ENCODE data around the gene BRD3OS. TPM values are rescaled to one million over a fixed set of nuclear protein-coding genes. Genes with fewer than 3 reads are reported as not detected.

Gene BRD3OS
- total RNA-seq, 1 donor from 2014 or later, result 14.5 TPM

DNA sequence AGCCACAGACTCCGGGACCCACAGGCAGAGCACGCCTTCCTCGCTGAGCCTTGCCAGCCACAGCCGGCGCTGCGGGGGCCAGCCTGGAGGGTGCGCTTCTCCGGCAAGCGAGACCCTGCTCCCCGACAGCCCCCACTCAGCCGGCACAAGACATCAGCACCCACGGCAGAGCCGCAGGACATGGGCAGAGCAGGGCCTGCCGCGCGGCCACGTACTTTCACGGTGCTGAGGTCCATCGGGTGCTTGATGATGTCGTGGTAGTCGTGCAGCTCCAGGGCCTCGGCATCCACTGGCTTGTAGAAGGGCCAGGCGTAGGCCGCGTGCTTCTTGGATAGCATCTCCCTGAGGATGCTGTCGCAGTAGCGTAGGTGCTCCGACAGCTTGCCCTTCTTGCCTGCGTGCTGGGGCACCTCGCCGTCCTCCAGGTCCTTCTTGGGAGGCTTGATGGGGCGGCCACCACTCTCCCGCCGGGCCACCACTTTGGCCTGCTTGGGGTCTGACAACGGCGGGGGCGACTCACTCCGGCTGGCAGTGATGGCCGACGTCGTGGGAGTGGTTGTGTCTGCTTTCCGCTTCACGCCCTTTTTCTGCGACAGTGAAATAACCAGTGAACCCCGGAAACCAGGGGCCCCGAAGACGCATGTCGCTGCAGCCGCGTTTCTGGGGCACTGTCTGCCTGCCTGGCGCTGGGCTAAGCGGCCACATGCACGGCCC is 22.7 kb downstream of the BRD3OS start:
- H3K9me3 Mint-ChIP-seq, result no peaks in the 10 kb centered on the region
- no peaks in the 10 kb centered on the region for H3K27me3 Mint-ChIP-seq (ENCODE audit: insufficient read depth)
- intact Hi-C loops (cut with micrococcal nuclease), result no loop called here
- no peak overlapping the region for H3K4me3 Mint-ChIP-seq
- H3K36me3 Mint-ChIP-seq (ENCODE audit: low read depth), result no peaks in the 10 kb centered on the region
- H3K4me1 Mint-ChIP-seq (ENCODE audit: low read depth), result no peaks in the 10 kb centered on the region
- DNase-seq (ENCODE audit: low spot score), result no peak
- H3K27ac Mint-ChIP-seq, result no peak overlapping the region

DNA sequence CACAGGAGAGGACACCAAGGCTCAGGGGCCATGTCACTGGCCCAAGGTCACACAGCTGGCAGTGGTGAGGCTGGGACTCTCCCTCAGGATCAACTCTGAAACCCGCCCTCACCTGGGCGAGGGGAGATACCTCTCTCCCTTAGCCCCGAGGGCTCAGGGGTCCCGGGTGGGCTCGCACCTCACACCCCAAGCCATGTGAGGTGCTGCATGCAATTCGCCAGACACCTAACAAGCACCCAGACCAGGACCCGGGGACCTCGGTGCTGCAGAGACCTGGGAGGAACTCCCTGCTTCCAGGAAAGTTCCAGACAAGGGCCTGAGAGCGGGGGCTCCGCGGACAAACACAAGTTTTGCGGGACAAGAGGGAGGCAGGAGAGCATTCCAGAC is 23.3 kb downstream of the BRD3OS start:
- H3K4me1 Mint-ChIP-seq (ENCODE audit: low read depth), result no peaks in the 10 kb centered on the region
- intact Hi-C loops (cut with micrococcal nuclease), result no loop called here
- no peak overlapping the region for H3K27ac Mint-ChIP-seq

DNA sequence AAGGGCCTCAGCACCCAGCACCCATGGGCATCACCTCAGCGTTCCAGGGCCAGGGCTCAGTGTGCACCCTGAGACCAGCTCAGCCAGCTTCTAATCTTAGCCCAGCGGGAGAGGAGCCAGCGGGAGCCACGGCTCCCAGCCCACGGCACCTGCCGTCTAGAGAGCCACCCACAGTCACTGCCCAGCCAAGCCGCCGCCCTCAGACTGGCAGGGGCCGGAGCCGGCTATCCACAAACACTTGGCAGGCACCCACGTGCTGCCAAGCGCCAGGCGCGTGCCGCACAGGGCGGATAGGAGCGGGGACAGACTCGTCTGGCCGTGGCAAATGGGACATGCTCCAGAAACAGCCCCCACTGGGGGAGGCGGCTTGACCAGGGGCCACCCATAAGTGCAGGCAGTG is 24.0 kb downstream of the BRD3OS start:
- H3K4me3 Mint-ChIP-seq, result no peak overlapping the region
- no peaks in the 10 kb centered on the region for H3K9me3 Mint-ChIP-seq
- H3K27me3 Mint-ChIP-seq (ENCODE audit: insufficient read depth), result no peaks in the 10 kb centered on the region
- no peaks in the 10 kb centered on the region for H3K4me1 Mint-ChIP-seq (ENCODE audit: low read depth)
- DNase-seq (ENCODE audit: low spot score), result no peak
- no peaks in the 10 kb centered on the region for H3K36me3 Mint-ChIP-seq (ENCODE audit: low read depth)
- H3K27ac Mint-ChIP-seq, result no peak overlapping the region
- intact Hi-C loops (cut with micrococcal nuclease), result no loop called here

More for the DNA sequence above, 23.3 kb downstream of the BRD3OS start:
- DNase-seq (ENCODE audit: low spot score), result no peak
- Mint-ChIP-seq H3K9me3 (no peaks in the 10 kb centered on the region), H3K36me3 (ENCODE audit: low read depth) (no peaks in the 10 kb centered on the region), H3K4me3 (no peak overlapping the region), H3K27me3 (ENCODE audit: insufficient read depth) (no peaks in the 10 kb centered on the region)

DNA sequence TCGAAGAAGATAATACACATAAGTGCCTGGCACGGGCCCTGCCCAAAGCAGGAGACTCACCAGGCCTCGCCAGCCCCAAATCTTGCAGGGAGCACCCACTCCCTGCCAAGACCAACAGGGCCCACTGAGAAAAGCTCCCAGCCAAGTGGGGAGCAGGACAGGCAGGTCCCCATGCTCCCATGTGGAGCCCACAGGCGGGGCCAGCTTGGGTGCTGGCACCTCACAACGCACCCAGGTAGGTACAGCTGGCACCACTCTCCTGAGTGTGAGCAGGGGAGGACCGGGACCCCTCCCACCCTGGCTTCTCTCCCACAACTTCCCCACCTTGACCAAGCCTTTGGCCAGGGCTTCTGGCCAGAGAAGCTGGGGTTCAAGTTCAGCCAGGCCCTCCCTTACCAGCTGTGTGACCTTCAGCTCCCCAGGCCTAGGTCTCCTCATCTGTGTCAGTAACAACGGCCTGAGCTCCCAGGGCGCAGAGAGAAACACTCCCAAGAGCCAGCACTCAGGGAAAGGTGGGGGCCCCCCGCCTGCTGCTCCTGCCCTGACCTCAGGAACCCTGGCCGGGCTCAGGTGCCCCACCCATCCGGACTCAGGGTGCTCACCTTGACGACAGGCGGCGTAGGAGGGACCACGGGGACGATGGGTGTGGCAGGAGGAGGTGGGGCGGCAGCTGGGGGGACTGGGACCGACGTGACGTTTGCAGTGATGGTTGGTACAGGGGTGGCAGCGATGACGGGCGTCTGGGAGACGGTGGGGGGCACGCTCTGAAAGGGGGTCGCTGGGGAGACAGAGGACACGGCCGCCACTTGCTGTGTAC is 24.7 kb downstream of the BRD3OS start:
- Mint-ChIP-seq H3K27ac (no peak overlapping the region), H3K36me3 (ENCODE audit: low read depth) (no peaks in the 10 kb centered on the region), H3K4me3 (no peak overlapping the region), H3K27me3 (ENCODE audit: insufficient read depth) (no peaks in the 10 kb centered on the region), H3K4me1 (ENCODE audit: low read depth) (no peaks in the 10 kb centered on the region), H3K9me3 (no peaks in the 10 kb centered on the region)
- no peak for DNase-seq (ENCODE audit: low spot score)
- intact Hi-C loops (cut with micrococcal nuclease), result no loop called here

DNA sequence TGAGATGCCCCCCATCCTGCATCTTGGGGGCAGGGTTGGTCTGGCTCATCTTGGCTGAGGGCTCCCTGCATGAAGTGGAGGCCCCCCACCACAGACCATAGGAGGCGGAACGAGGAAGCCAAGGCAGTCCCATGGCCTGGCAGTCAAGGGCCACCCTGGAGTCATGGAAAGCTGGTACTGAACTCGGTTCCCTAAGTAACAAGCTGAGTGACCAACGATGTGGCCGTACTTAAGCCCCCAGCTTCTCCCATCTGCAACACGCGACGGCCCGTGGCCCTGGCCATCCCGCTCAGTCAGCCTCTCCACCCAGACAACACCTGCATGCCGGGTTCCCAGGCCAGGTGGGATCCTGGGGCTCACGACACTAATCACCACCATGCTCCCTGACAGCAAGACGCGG is 25.4 kb downstream of the BRD3OS start:
- no peak for DNase-seq (ENCODE audit: low spot score)
- H3K9me3 Mint-ChIP-seq, result no peaks in the 10 kb centered on the region
- no peak overlapping the region for H3K27ac Mint-ChIP-seq
- H3K4me3 Mint-ChIP-seq, result no peak overlapping the region
- no peaks in the 10 kb centered on the region for H3K36me3 Mint-ChIP-seq (ENCODE audit: low read depth)
- intact Hi-C loops (cut with micrococcal nuclease), result no loop called here
- no peaks in the 10 kb centered on the region for H3K27me3 Mint-ChIP-seq (ENCODE audit: insufficient read depth)
- no peaks in the 10 kb centered on the region for H3K4me1 Mint-ChIP-seq (ENCODE audit: low read depth)

DNA sequence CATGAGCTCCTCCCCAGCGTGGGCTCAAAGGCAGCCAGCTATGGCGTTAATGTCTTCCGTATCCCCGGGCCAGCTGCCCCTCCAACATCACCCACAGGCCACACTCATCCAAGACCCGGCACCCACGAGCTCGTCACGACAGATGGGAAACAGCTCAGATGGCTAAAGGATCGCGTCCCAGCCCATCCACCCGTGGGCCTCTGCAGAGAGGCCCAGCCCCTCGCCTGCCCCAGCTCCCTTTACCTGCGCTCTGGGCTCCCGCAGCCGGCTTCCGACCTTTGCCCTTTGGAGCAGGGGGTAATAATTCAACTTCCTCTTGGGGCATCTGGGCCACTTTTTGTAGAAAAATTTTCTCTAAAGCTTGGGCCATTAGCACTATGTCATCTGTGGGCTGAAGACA is 26.0 kb downstream of the BRD3OS start:
- no peak overlapping the region for H3K27ac Mint-ChIP-seq
- no peaks in the 10 kb centered on the region for H3K36me3 Mint-ChIP-seq (ENCODE audit: low read depth)
- no peak for DNase-seq (ENCODE audit: low spot score)
- H3K4me3 Mint-ChIP-seq, result no peak overlapping the region
- H3K9me3 Mint-ChIP-seq, result no peaks in the 10 kb centered on the region
- intact Hi-C loops (cut with micrococcal nuclease), result no loop called here
- H3K4me1 Mint-ChIP-seq (ENCODE audit: low read depth), result no peaks in the 10 kb centered on the region
- no peaks in the 10 kb centered on the region for H3K27me3 Mint-ChIP-seq (ENCODE audit: insufficient read depth)

DNA sequence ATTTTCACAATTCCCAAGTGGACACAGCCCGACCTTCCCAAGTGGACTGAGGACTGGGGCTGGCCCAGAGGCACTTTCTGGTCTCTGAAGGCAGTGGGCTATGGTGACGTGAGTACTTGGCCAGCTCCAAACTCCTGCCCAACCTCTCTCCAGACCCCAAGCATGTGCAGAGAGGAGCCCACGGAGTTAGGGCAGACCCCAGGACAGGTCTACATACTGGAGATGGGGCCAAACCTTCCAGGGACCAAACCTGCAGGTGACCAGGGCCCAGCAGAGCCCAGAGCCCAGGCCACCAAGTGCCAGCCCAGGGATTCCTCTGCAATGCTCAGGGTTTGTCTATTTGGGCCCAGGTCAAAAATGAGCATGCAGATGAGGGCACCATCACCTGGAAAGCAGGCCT is 27.2 kb downstream of the BRD3OS start:
- DNase-seq (ENCODE audit: low spot score), result no peak
- Mint-ChIP-seq H3K27ac (no peak overlapping the region), H3K36me3 (ENCODE audit: low read depth) (no peaks in the 10 kb centered on the region), H3K27me3 (ENCODE audit: insufficient read depth) (no peaks in the 10 kb centered on the region), H3K4me1 (ENCODE audit: low read depth) (no peaks in the 10 kb centered on the region), H3K9me3 (no peaks in the 10 kb centered on the region), H3K4me3 (no peak overlapping the region)
- intact Hi-C loops (cut with micrococcal nuclease), result no loop called here

DNA sequence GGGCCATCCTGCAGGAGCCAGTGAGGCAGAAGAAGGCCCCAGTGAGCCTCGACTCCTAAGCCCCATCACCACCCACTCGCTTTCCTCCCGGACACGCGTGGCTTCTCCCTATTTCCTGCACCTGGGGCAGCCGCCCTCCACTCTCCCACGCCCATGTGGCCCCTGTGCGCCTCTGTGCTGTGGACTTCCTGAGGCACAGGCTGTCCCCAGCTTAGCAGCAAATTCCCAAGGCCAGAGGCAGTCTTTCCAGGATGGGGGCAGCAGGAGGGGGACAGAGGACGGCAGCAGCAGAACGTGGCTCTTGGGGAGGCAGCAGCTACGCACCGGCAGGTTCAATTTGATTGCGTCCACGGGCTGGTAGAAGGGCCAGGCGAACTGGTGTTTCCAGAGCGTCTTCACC is 27.7 kb downstream of the BRD3OS start:
- H3K27me3 Mint-ChIP-seq (ENCODE audit: insufficient read depth), result no peaks in the 10 kb centered on the region
- H3K4me1 Mint-ChIP-seq (ENCODE audit: low read depth), result no peaks in the 10 kb centered on the region
- no peak overlapping the region for H3K27ac Mint-ChIP-seq
- no peak for DNase-seq (ENCODE audit: low spot score)
- H3K36me3 Mint-ChIP-seq (ENCODE audit: low read depth), result no peaks in the 10 kb centered on the region
- H3K4me3 Mint-ChIP-seq, result no peak overlapping the region
- no peaks in the 10 kb centered on the region for H3K9me3 Mint-ChIP-seq
- intact Hi-C loops (cut with micrococcal nuclease), result no loop called here

DNA sequence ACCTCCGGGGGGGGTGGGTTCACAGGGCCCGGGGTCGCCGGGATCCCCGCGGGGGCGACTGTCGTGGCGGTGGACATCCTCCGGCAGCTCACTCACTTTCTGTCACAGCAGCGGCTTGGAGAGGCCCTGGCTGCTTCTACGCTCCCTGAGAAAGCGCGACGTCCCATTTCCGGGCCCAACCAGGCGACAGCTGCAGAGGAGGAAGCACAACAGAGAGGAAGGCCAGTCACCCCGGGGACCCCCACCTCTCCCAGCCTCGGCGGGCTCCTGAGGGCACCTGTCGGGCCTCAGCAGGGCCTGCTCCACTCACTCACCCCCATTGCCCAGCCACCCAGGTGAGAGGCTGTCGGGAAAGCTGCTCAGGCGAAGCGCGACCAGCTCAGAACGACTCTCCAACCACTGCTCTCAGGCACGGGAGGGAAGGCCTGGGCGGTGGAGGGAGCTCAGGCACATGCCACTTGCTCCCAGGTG is 28.2 kb downstream of the BRD3OS start:
- H3K4me1 Mint-ChIP-seq (ENCODE audit: low read depth), result no peaks in the 10 kb centered on the region
- H3K27ac Mint-ChIP-seq, result no peak overlapping the region
- DNase-seq (ENCODE audit: low spot score), result no peak
- H3K9me3 Mint-ChIP-seq, result no peaks in the 10 kb centered on the region
- no peaks in the 10 kb centered on the region for H3K36me3 Mint-ChIP-seq (ENCODE audit: low read depth)
- H3K4me3 Mint-ChIP-seq, result no peak overlapping the region
- H3K27me3 Mint-ChIP-seq (ENCODE audit: insufficient read depth), result no peaks in the 10 kb centered on the region
- intact Hi-C loops (cut with micrococcal nuclease), result no loop called here

DNA sequence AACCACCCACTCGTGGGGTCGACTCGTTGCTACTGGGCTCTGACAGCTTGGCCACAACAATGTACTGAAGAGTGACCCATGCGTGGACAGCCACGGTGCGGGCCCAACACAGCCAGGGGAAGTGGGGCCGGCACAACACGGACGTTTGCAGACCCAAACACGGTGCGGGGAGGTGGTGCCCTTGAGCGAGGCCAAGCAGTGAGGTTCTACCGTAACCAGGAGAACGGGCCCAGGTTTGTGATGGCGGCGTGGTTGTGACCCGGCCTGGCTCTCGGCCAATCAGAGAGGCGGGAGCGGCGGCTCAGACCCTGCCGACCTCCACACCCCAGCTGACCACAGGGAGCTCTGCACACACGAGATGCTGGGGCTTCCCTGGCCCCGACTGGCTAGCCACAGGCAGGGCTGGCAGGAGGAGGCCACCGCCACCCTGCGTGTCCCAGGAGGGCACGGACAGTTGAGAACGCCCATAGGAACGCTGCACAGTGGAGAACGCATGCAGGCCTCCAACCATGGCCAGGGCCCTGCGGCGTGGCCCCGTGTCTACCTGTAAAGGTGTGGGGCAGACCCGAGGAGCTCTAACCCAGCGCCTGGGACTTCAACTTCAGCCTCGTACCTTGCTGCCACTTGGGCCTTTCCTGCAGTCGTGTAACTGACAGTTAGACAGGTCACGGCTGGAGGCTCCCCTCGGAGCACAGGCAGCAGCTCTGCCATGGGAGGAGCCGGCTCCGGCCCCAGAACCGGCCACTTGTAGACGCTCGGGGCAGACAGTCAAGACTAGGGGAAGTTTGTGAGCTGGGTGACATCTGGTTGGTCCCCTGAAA is 28.9 kb downstream of the BRD3OS start:
- Mint-ChIP-seq H3K27me3 (ENCODE audit: insufficient read depth) (no peaks in the 10 kb centered on the region), H3K4me1 (ENCODE audit: low read depth) (no peaks in the 10 kb centered on the region), H3K36me3 (ENCODE audit: low read depth) (no peaks in the 10 kb centered on the region), H3K9me3 (no peaks in the 10 kb centered on the region), H3K27ac (no peak overlapping the region), H3K4me3 (no peak overlapping the region)
- intact Hi-C loops (cut with micrococcal nuclease), result no loop called here
- no peak for DNase-seq (ENCODE audit: low spot score)

DNA sequence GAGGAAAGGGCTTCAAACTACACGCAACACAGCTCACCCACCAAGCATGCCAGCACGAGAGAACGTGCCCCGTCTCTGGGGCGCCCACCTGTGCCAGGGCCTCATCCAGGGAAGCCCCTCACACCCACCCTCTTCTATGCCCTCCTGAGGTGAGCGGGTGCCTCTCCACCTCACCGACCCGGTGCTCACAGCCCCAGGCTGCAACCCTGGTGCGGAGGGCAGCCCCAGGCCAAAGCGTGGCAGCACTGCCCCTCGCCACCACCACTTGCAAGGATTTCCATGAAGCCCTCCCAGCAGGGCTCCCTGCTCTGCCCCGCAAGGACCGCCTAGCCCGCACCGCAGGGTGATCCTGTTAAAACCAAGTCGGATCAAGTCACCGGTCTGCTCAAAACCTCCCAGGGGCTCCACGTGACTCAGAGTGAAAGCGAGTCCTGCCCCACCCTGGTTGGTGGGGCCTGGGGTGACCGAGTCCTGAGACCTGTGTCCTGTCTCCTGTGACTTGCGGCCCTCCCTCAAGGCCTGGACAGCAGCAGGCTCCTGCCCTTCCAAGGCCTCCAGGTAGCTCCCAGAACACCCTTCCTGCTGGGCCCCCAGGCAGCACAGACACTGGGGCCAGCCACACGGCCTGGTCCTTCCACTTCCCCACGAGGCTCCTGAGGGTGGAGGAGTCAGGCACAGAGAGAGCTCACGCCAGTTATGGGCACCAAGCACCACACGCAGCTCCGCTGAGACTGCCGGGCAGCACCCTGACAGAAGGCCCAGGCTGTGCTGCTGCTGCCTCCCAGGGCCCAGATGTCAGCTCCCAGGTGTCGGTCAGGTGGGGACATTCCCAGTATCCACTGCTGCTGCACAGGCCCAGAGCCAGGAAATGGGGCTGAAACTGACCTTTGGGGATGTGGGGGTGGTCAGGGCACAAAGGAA is 29.9 kb downstream of the BRD3OS start:
- intact Hi-C loops (cut with micrococcal nuclease), result no loop called here

DNA sequence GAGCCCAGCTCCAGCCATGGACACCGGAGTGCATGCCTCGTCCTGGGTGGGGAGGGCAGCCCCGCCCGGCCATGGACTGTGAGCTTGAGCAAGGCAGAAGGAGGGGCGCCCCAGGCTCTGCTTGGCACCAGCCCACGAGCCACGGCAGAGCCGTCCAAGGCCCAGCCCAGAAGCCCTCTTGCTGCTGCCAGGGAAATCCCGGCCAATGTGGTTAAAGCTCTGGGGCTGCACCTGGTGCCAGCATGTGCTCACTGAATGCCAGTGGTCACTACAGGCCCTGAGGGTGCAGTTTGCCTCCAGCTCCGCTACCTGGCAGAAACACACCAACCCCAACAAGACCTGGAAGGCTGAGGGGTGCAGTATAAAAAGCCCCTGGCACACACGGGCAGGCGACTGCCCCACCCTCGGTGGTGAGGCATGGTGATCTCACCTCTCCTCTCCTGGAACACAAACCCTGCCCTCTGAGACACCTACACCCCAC is 30.7 kb downstream of the BRD3OS start:
- intact Hi-C loops (cut with micrococcal nuclease), result no loop called here
- no peaks in the 10 kb centered on the region for H3K4me1 Mint-ChIP-seq (ENCODE audit: low read depth)
- H3K27me3 Mint-ChIP-seq (ENCODE audit: insufficient read depth), result no peaks in the 10 kb centered on the region
- H3K36me3 Mint-ChIP-seq (ENCODE audit: low read depth), result no peaks in the 10 kb centered on the region
- no peak overlapping the region for H3K4me3 Mint-ChIP-seq
- H3K27ac Mint-ChIP-seq, result no peak overlapping the region
- no peaks in the 10 kb centered on the region for H3K9me3 Mint-ChIP-seq
- DNase-seq (ENCODE audit: low spot score), result no peak

More for the DNA sequence above, 29.9 kb downstream of the BRD3OS start:
- Mint-ChIP-seq H3K4me3 (no peak overlapping the region), H3K36me3 (ENCODE audit: low read depth) (no peaks in the 10 kb centered on the region), H3K9me3 (no peaks in the 10 kb centered on the region), H3K27me3 (ENCODE audit: insufficient read depth) (no peaks in the 10 kb centered on the region), H3K4me1 (ENCODE audit: low read depth) (no peaks in the 10 kb centered on the region), H3K27ac (no peak overlapping the region)
- DNase-seq (ENCODE audit: low spot score), result no peak

Measured in activated T-helper 1 cell treated with anti-CD3 and anti-CD28 coated beads, Interleukin-12 subunit alpha, Interleukin-12 subunit beta, Interleukin-2, Interleukin-4 antibody, amounts not matched to agents 30 ng/mL and 10 ng/mL and 1 ng/mL, durations not matched to agents 14 hours and 24 hours and 36 hours (primary cell).